ENCODE results near the gene CCBE1.
A peak's percentile ranks its signal among the peaks of the same experiment; 100 is the strongest.

CCBE1 gene

GRCh38 chr18:59646963-59647307 is 50.3 kb downstream of the CCBE1 start:
- POLR2A ChIA-PET = no interaction called here
- CTCF ChIA-PET = no interaction called here
- no peak for TF ChIP-seq CTCF (IDR thresholded peaks at IDR 0.05; ENCODE audit: control extremely low read depth, extremely low read depth, low read depth, missing control alignments)
- no peak for DNase-seq (ENCODE audit: extremely low spot score)

- CTCF ChIA-PET = no interaction called here
- peak; percentile 16 for TF ChIP-seq CTCF (IDR thresholded peaks at IDR 0.05; ENCODE audit: control extremely low read depth, extremely low read depth, low read depth, missing control alignments)
- POLR2A ChIA-PET = no interaction called here
- no peak for DNase-seq (ENCODE audit: extremely low spot score)
These were observed 50.8 kb downstream of the CCBE1 start for GRCh38 chr18:59646228-59646962.

GRCh38 chr18:59643740-59644139 is 53.5 kb downstream of the CCBE1 start:
- CTCF ChIA-PET = no interaction called here
- DNase-seq (ENCODE audit: extremely low spot score) = no peak
- POLR2A ChIA-PET = no interaction called here
- TF ChIP-seq CTCF (IDR thresholded peaks at IDR 0.05; ENCODE audit: control extremely low read depth, extremely low read depth, low read depth, missing control alignments) = no peak

- TF ChIP-seq CTCF (IDR thresholded peaks at IDR 0.05; ENCODE audit: control extremely low read depth, extremely low read depth, low read depth, missing control alignments) = no peak
- ChIA-PET CTCF (interaction anchor here (1.3 kb wide), 1 partner anchor 183 kb away, joined by 4 read pairs; no protein-coding TSS in a partner anchor), POLR2A (no interaction called here)
- no peak for DNase-seq (ENCODE audit: extremely low spot score)
These were observed 56.5 kb downstream of the CCBE1 start for GRCh38 chr18:59640721-59641120.

GRCh38 chr18:59639821-59640220 is 57.4 kb downstream of the CCBE1 start:
- no peak for TF ChIP-seq CTCF (IDR thresholded peaks at IDR 0.05; ENCODE audit: control extremely low read depth, extremely low read depth, low read depth, missing control alignments)
- no peak for DNase-seq (ENCODE audit: extremely low spot score)
- ChIA-PET POLR2A (no interaction called here), CTCF (interaction anchor here (1.0 kb wide), 1 partner anchor 184 kb away, joined by 3 read pairs; no protein-coding TSS in a partner anchor)

- no peak for DNase-seq (ENCODE audit: extremely low spot score)
- TF ChIP-seq CTCF (IDR thresholded peaks at IDR 0.05; ENCODE audit: control extremely low read depth, extremely low read depth, low read depth, missing control alignments) = no peak
- CTCF ChIA-PET = interaction anchor here (1.0 kb wide), 1 partner anchor 185 kb away, joined by 3 read pairs; no protein-coding TSS in a partner anchor
- POLR2A ChIA-PET = no interaction called here
These were observed 58.1 kb downstream of the CCBE1 start for GRCh38 chr18:59639136-59639535.

Measured in GM10248 (cell line).